GM12878 (cell line): Measurements from ENCODE around the gene SH2D6. TPM values are rescaled to one million over a fixed set of nuclear protein-coding genes. Genes with fewer than 3 reads are reported as not detected.

Experiments used
- ATAC-seq: fragments of 200-7000 bp; cut with Tn5 transposase; 3 replicates; pipeline ENCODE4 v1.9.1; 2020; ENCODE audit warnings: mild to moderate bottlenecking, moderate library complexity
- BruUV-seq: library from RNA; stranded (reverse); fragments of 400-500 nt; replicated peaks from 2 replicates; lab custom pipeline; 2021; lab: Mats Ljungman, UMichigan
- CTCF ChIA-PET: fragments of 300-600 bp; sonication (Branson Sonifier 250); formaldehyde crosslinking; extraction: SDS; loops from one replicate; lab custom pipeline; 2021; ENCODE audit warnings: inconsistent platforms; lab: Yijun Ruan, JAX
- POLR2A ChIA-PET: fragments of 350-600 bp; formaldehyde crosslinking; extraction: SDS; loops from one replicate; lab custom pipeline; 2021; ENCODE audit warnings: inconsistent platforms; lab: Charles Lee
- RAD21 ChIA-PET: fragments of 300-600 bp; sonication (Branson Sonifier 250); formaldehyde crosslinking; loops from one replicate; lab custom pipeline; 2023; ENCODE audit warnings: antibody characterized with exemption; ENCODE audit not compliant: unreplicated experiment; lab: Charles Lee
- SMC1A ChIA-PET: fragments of 300-600 bp; sonication (Branson Sonifier 250); formaldehyde crosslinking; loops from one replicate; lab custom pipeline; 2023; ENCODE audit not compliant: unreplicated experiment, uncharacterized antibody; lab: Charles Lee
- DNase-seq: peaks from one replicate; pipeline ENCODE4 v3.0.0-alpha.2; 2011; ENCODE audit warnings: low read depth, low spot score
- FAIRE-seq: peaks from 3 replicates; lab custom pipeline; 2011; peaks lifted over from hg19 to GRCh38; lab: Jason Lieb, UNC
- H2AFZ ChIP-seq: 2 replicates; pipeline ENCODE4 v1.6.0; 2011; ENCODE audit warnings: low read depth, low read length, control low read depth; ENCODE audit not compliant: control insufficient read depth
- H3K27ac ChIP-seq: 2 replicates; pipeline ENCODE4 v1.5.1; 2011; ENCODE audit warnings: control low read depth; ENCODE audit not compliant: control insufficient read depth, insufficient read depth
- H3K27me3 ChIP-seq, 2 experiments: replicated peaks in 1 of 2; 2 replicates each; pipeline versions ENCODE4 v1.6.0 to v1.6.1; 2011; ENCODE audit warnings: low read length in 1 of 2; ENCODE audit not compliant: control insufficient read depth in 2 of 2, insufficient read depth in 2 of 2
- H3K36me3 ChIP-seq, 2 experiments: 2 replicates each; pipeline ENCODE4 v1.5.1; 2011; ENCODE audit warnings: low read length in 1 of 2; ENCODE audit not compliant: control insufficient read depth in 2 of 2, insufficient read depth in 2 of 2
- H3K4me1 ChIP-seq: 2 replicates; pipeline ENCODE4 v1.6.1; 2011; ENCODE audit warnings: mild to moderate bottlenecking, low read length, moderate library complexity, mixed read lengths; ENCODE audit not compliant: control insufficient read depth, insufficient read depth
- H3K4me2 ChIP-seq: 2 replicates; pipeline ENCODE4 v1.6.0; 2011; ENCODE audit warnings: control low read depth; ENCODE audit not compliant: control insufficient read depth, insufficient read depth
- H3K4me3 ChIP-seq: fragments of 200-600 bp; sonication (generic); 2 replicates; pipeline ENCODE4 v1.5.1; 2016
- H3K79me2 ChIP-seq: 2 replicates; pipeline ENCODE4 v1.6.0; 2011; ENCODE audit warnings: low read length; ENCODE audit not compliant: control insufficient read depth, insufficient read depth
- H3K9ac ChIP-seq: 2 replicates; pipeline ENCODE4 v1.8.0; 2011; ENCODE audit warnings: low read length, control low read depth, mixed read lengths; ENCODE audit not compliant: control insufficient read depth, insufficient read depth
- H3K9me3 ChIP-seq: replicated peaks from 3 replicates; pipeline ENCODE4 v1.5.1; 2011; ENCODE audit warnings: mild to moderate bottlenecking, low read length; ENCODE audit not compliant: control insufficient read depth, insufficient read depth
- H4K20me1 ChIP-seq: 2 replicates; pipeline ENCODE4 v1.6.0; 2011; ENCODE audit not compliant: control insufficient read depth, insufficient read depth
- ATF2 ChIP-seq: IDR thresholded peaks from 2 replicates; pipeline ENCODE4 v1.6.1; 2012; ENCODE audit warnings: low read length, inconsistent platforms
- ATF7 ChIP-seq: fragments of 450-650 bp; IDR thresholded peaks from 2 replicates; pipeline ENCODE4 v1.6.1; 2016; ENCODE audit warnings: low read depth, mild to moderate bottlenecking
- BACH1 ChIP-seq: fragments of 450-650 bp; IDR thresholded peaks from 2 replicates; pipeline ENCODE4 v1.6.1; 2017; ENCODE audit warnings: mild to moderate bottlenecking, borderline replicate concordance
- BRCA1 ChIP-seq: IDR thresholded peaks from 2 replicates; pipeline ENCODE4 v1.6.1; 2011; ENCODE audit warnings: low read depth, low read length, improper control_type of control experiment
- CBX3 ChIP-seq: fragments of 200-600 bp; sonication (generic); IDR thresholded peaks from 2 replicates; pipeline ENCODE4 v1.6.1; 2016; ENCODE audit warnings: low read depth, borderline replicate concordance
- FOXM1 ChIP-seq: IDR thresholded peaks from 2 replicates; pipeline ENCODE4 v1.6.1; 2012; ENCODE audit warnings: low read depth, mild to moderate bottlenecking, inconsistent platforms, low read length, moderate library complexity
- HDAC2 ChIP-seq: fragments of 200-600 bp; sonication (generic); IDR thresholded peaks from 2 replicates; pipeline ENCODE4 v1.6.1; 2017
- IKZF2 ChIP-seq, 2 experiments: fragments of 450-650 bp; IDR thresholded peaks; 2 replicates each; pipeline ENCODE4 v1.6.1; 2017; ENCODE audit warnings: mild to moderate bottlenecking in 2 of 2, moderate library complexity in 2 of 2
- IRF5 ChIP-seq: fragments of 450-650 bp; IDR thresholded peaks from 2 replicates; pipeline ENCODE4 v1.6.1; 2017; ENCODE audit warnings: borderline replicate concordance
- KAT2A ChIP-seq: conservative IDR thresholded peaks from 2 replicates; pipeline ENCODE4 v1.6.1; 2011; ENCODE audit warnings: low read depth, low read length; ENCODE audit not compliant: control insufficient read depth
- KDM1A ChIP-seq: fragments of 200-600 bp; sonication (generic); IDR thresholded peaks from 2 replicates; pipeline ENCODE4 v1.6.1; 2016; ENCODE audit warnings: borderline replicate concordance
- MEF2B ChIP-seq: fragments of 450-650 bp; IDR thresholded peaks from 2 replicates; pipeline ENCODE4 v1.6.1; 2018; ENCODE audit warnings: mild to moderate bottlenecking, moderate library complexity; ENCODE audit not compliant: partially characterized antibody, poor library complexity, severe bottlenecking
- POLR2AphosphoS2 ChIP-seq: IDR thresholded peaks from 2 replicates; pipeline ENCODE4 v1.6.1; 2011; ENCODE audit warnings: low read depth, mild to moderate bottlenecking, low read length, improper control_type of control experiment, moderate library complexity
- RUNX3 ChIP-seq: IDR thresholded peaks from 2 replicates; pipeline ENCODE4 v1.6.1; 2012; ENCODE audit warnings: low read length, inconsistent platforms
- SRF ChIP-seq, 2 experiments: IDR thresholded peaks; 2 replicates each; pipeline ENCODE4 v1.6.1; 2011; ENCODE audit warnings: low read depth in 2 of 2, low read length in 2 of 2, mild to moderate bottlenecking in 1 of 2, moderate library complexity in 1 of 2
- TCF12 ChIP-seq: IDR thresholded peaks from 2 replicates; pipeline ENCODE4 v1.6.1; 2011; ENCODE audit warnings: low read depth, mild to moderate bottlenecking, low read length
- TCF7 ChIP-seq: IDR thresholded peaks from 2 replicates; pipeline ENCODE4 v1.6.1; 2014; ENCODE audit warnings: antibody characterized with exemption, borderline replicate concordance
- WGBS: methylation state at CpG from one replicate; pipeline ENCODE4 v1.1.6; 2016; ENCODE audit warnings: low lambda C conversion rate; ENCODE audit not compliant: insufficient replicate concordance, insufficient coverage; ENCODE audit errors: missing lambda C conversion rate; 5-methylcytosine and 5-hydroxymethylcytosine counted together
- in situ Hi-C: fragments of 300-500 bp; cut with MboI; formaldehyde crosslinking; loops from 9 replicates; pipeline ENCODE4 v1.14.3; 2018; ENCODE audit warnings: mixed read lengths
- intact Hi-C: fragments of 100-400 bp; cut with micrococcal nuclease; formaldehyde crosslinking; loops from one replicate; pipeline ENCODE4 v1.14.2; 2022; ENCODE audit not compliant: unreplicated experiment
- polyA plus RNA-seq, 11 experiments: library from polyadenylated mRNA; depleted of rRNA in 4 of 11; unstranded in 6 of 11; stranded (reverse) in 5 of 11; fragments of >200 nt; fragmentation: Nextera tagmentation in 4 of 11; fragmentation: Illumina TruSeq in 1 of 11; extraction: Ambion mirVana in 4 of 11; extraction: Trizol in 1 of 11; gene quantifications; 1 replicate in 1 of 11; 2 replicates in 10 of 11; pipeline versions ENCODE4 v1.2.1 to v1.2.3, GENCODE V29; 2011 to 2016; ENCODE audit warnings: inconsistent platforms in 2 of 11, missing spikeins in 2 of 11, low read depth in 1 of 11
- total RNA-seq, 4 experiments: library from RNA; depleted of rRNA in 3 of 4; stranded (reverse); fragments of >200 nt in 3 of 4; fragmentation: Illumina TruSeq in 1 of 4; extraction: Trizol in 1 of 4; gene quantifications; 2 replicates each; pipeline versions ENCODE4 v1.2.1 to v1.2.3, GENCODE V29; 2013 to 2021

SH2D6 gene
- total and polyA plus RNA-seq, 10 of the 15 experiments (the other 5 are each of a cell fraction or from before 2014, with no cell fraction given): 0.23 to 0.59 (median 0.34) TPM; not detected in 6

- no peaks in the 10 kb centered on the region for H3K79me2 ChIP-seq
- no peaks in the 10 kb centered on the region for H4K20me1 ChIP-seq
- 0 out of 3 replicates have a peak, but pooled peaks have one; percentile 29 for ATAC-seq
- no peak overlapping the region for H3K4me2 ChIP-seq
- SMC1A ChIA-PET: interaction anchor here (1.0 kb wide), 1 partner anchor 150 kb away, joined by 3 read pairs; no protein-coding TSS in a partner anchor
- in situ Hi-C loops: no loop called here
- intact Hi-C loops: no loop called here
- BruUV-seq: no TSS peak
- H3K27me3 ChIP-seq: no peaks in the 10 kb centered on the region
- no peak overlapping the region for H3K27ac ChIP-seq
- no peak for TF ChIP-seq FOXM1
- no peak for TF ChIP-seq BACH1
- no peak for TF ChIP-seq SRF (IDR thresholded peaks at IDR 0.05; ENCODE audit: low read depth in 2 of 2, low read length in 2 of 2)
- TF ChIP-seq TCF12: no peak
- no peak for TF ChIP-seq POLR2AphosphoS2
- no peak for TF ChIP-seq IRF5
- TF ChIP-seq MEF2B: no peak
- TF ChIP-seq KDM1A: no peak
- no peak for TF ChIP-seq RUNX3
- no peak for TF ChIP-seq IKZF2 (IDR thresholded peaks at IDR 0.05)
- no peak for TF ChIP-seq CBX3
- TF ChIP-seq BRCA1: no peak
- no peak for TF ChIP-seq ATF2
- TF ChIP-seq ATF7: no peak
- TF ChIP-seq KAT2A: no peak
- TF ChIP-seq TCF7: no peak
- TF ChIP-seq HDAC2: no peak
- TF ChIP-seq, all 136 proteins: peak for 0
- no peak overlapping the region for H2AFZ ChIP-seq
- CTCF ChIA-PET: no interaction called here
- H3K4me1 ChIP-seq: peaks cover 8% of the 10 kb centered on the region
- no peak for DNase-seq
- H3K36me3 ChIP-seq: no peaks in the 10 kb centered on the region; a peak in 2 of 4 replicates
- H3K4me3 ChIP-seq: no peak overlapping the region
- RAD21 ChIA-PET: no interaction called here
- POLR2A ChIA-PET: no interaction called here
- H3K9ac ChIP-seq: no peak overlapping the region
- 82% methylated on average over 8 of the region's 8 CpGs for WGBS
- H3K9me3 ChIP-seq: no peaks in the 10 kb centered on the region; the same call in 1 of the 3 replicates
- no peak for FAIRE-seq
Observed at GRCh38 chr2:85401844-85402243, 16.7 kb upstream of the SH2D6 start.
